K562 (cell line): ENCODE data around the gene P3H4. TPM values are rescaled to one million over a fixed set of nuclear protein-coding genes. Genes with fewer than 3 reads are reported as not detected.
A peak's percentile ranks its signal among the peaks of the same experiment; 100 is the strongest.

Source experiments
- ATAC-seq: fragments of 200-7000 bp; cut with Tn5 transposase; 3 replicates; pipeline ENCODE4 v1.9.1; 2020; ENCODE audit warnings: moderate library complexity
- BruUV-seq: library from RNA; stranded (reverse); fragments of 400-500 nt; replicated peaks from 2 replicates; lab custom pipeline; 2021; lab: Mats Ljungman, UMichigan
- CTCF ChIA-PET: fragments of 300-600 bp; formaldehyde crosslinking; extraction: SDS; loops from one replicate; lab custom pipeline; 2021; ENCODE audit warnings: low intra/inter-chr PET ratio; lab: Yijun Ruan, JAX
- POLR2A ChIA-PET: fragments of 300-600, 350-650 bp; sonication (Branson Sonifier 250); formaldehyde crosslinking; extraction: SDS; loops from one replicate; lab custom pipeline; 2021; ENCODE audit warnings: antibody characterized with exemption, inconsistent platforms; lab: Yijun Ruan, JAX
- DNase-seq, 4 experiments: peaks; one replicate each; pipeline versions ENCODE4 v3.0.0 to v3.0.0-alpha.2; 2011 to 2018; ENCODE audit warnings: low spot score in 3 of 4, mixed read lengths in 3 of 4; ENCODE audit errors: extremely low read depth in 1 of 4
- FAIRE-seq: peaks from 2 replicates; lab custom pipeline; 2011; peaks lifted over from hg19 to GRCh38; lab: Jason Lieb, UNC
- H2AFZ ChIP-seq: 2 replicates; pipeline ENCODE4 v1.6.0; 2011; ENCODE audit warnings: low read depth, low read length, control low read depth, inconsistent platforms
- H3K27ac ChIP-seq: fragments of 200-600 bp; 3 replicates; pipeline ENCODE4 v1.8.0; 2011; ENCODE audit warnings: low read depth, mild to moderate bottlenecking, control low read depth, inconsistent platforms, low read length, moderate library complexity, mixed read lengths; ENCODE audit errors: extremely low read depth
- H3K27me3 ChIP-seq, 2 experiments: fragments of 300-600 bp in 1 of 2; 2 replicates in 1 of 2; 3 replicates in 1 of 2; pipeline versions ENCODE4 v1.6.0 to v1.8.0; 2011; ENCODE audit warnings: inconsistent platforms in 2 of 2, low read length in 2 of 2, mild to moderate bottlenecking in 1 of 2, mixed read lengths in 1 of 2, moderate library complexity in 1 of 2; ENCODE audit not compliant: control insufficient read depth in 2 of 2, insufficient read depth in 2 of 2
- H3K36me3 ChIP-seq: fragments of 300-600 bp; 3 replicates; pipeline ENCODE4 v1.8.0; 2011; ENCODE audit warnings: mild to moderate bottlenecking, low read length, inconsistent platforms; ENCODE audit not compliant: control insufficient read depth, insufficient read depth
- H3K4me1 ChIP-seq, 2 experiments: fragments of 200-600 bp in 1 of 2; replicated peaks in 1 of 2; 2 replicates in 1 of 2; 3 replicates in 1 of 2; pipeline versions ENCODE4 v1.5.1 to v1.8.0; 2011; ENCODE audit warnings: inconsistent platforms in 2 of 2, low read length in 2 of 2, mild to moderate bottlenecking in 1 of 2, mixed read lengths in 1 of 2, moderate library complexity in 1 of 2; ENCODE audit not compliant: control insufficient read depth in 2 of 2, insufficient read depth in 2 of 2
- H3K4me2 ChIP-seq: 2 replicates; pipeline ENCODE4 v1.6.1; 2011; ENCODE audit warnings: low read length, control low read depth, inconsistent platforms, mixed read lengths; ENCODE audit not compliant: insufficient read depth
- H3K4me3 ChIP-seq: fragments of 200-600 bp; sonication (generic), shearing (Covaris generic); 2 replicates; pipeline ENCODE4 v1.5.1; 2016; ENCODE audit warnings: control low read depth, inconsistent platforms
- H3K79me2 ChIP-seq: fragments of 200-600 bp; 3 replicates; pipeline ENCODE4 v1.8.0; 2011; ENCODE audit warnings: low read length, inconsistent platforms; ENCODE audit not compliant: control insufficient read depth, insufficient read depth
- H3K9ac ChIP-seq, 2 experiments: 2 replicates each; pipeline versions ENCODE4 v1.6.0 to v1.6.1; 2011; ENCODE audit warnings: low read depth in 2 of 2, low read length in 2 of 2, control low read depth in 1 of 2, inconsistent platforms in 1 of 2, mild to moderate bottlenecking in 1 of 2, mixed read lengths in 1 of 2; ENCODE audit not compliant: insufficient read depth in 1 of 2
- H3K9me1 ChIP-seq: one replicate; pipeline ENCODE4 v1.6.0; 2011; ENCODE audit warnings: inconsistent platforms, mild to moderate bottlenecking, low read length, moderate library complexity; ENCODE audit not compliant: control insufficient read depth, insufficient read depth
- H3K9me3 ChIP-seq: replicated peaks from 2 replicates; pipeline ENCODE4 v1.5.1; 2011; ENCODE audit warnings: low read depth, low read length, inconsistent platforms; ENCODE audit not compliant: control insufficient read depth, insufficient read depth
- H4K20me1 ChIP-seq: replicated peaks from 2 replicates; pipeline ENCODE4 v1.6.1; 2011; ENCODE audit warnings: low read length, inconsistent platforms, mixed read lengths; ENCODE audit not compliant: control insufficient read depth, insufficient read depth
- BHLHE40 ChIP-seq: IDR thresholded peaks from 2 replicates; pipeline ENCODE4 v1.6.1; 2011; ENCODE audit warnings: low read length, improper control_type of control experiment
- GMEB1 ChIP-seq: fragments of 250-450 bp; sonication (Bioruptor Pico); IDR thresholded peaks from 2 replicates; pipeline ENCODE4 v1.4.0; 2020; ENCODE audit warnings: mild to moderate bottlenecking
- NELFE ChIP-seq: IDR thresholded peaks from 2 replicates; pipeline ENCODE4 v1.6.1; 2011; ENCODE audit warnings: mild to moderate bottlenecking; ENCODE audit not compliant: insufficient read depth, insufficient read length
- PHF20 ChIP-seq: fragments of 450-650 bp; IDR thresholded peaks from 2 replicates; pipeline ENCODE4 v1.6.1; 2018; ENCODE audit not compliant: partially characterized antibody
- PPARD ChIP-seq: fragments of 250-450 bp; sonication (Bioruptor Pico); IDR thresholded peaks from 2 replicates; pipeline ENCODE4 v1.8.0; 2022; ENCODE audit warnings: inconsistent platforms, mild to moderate bottlenecking, moderate library complexity
- SPI1 ChIP-seq: IDR thresholded peaks from 2 replicates; pipeline ENCODE4 v1.6.1; 2011; ENCODE audit warnings: low read depth, low read length, control low read depth, borderline replicate concordance
- ZNF384 ChIP-seq: IDR thresholded peaks from 2 replicates; pipeline ENCODE4 v1.6.1; 2012; ENCODE audit warnings: low read depth, low read length, improper control_type of control experiment
- ZNF764 ChIP-seq: fragments of 250-450 bp; sonication (Bioruptor Pico); IDR thresholded peaks from 2 replicates; pipeline ENCODE4 v1.4.0; 2020; ENCODE audit warnings: low read depth, mild to moderate bottlenecking, moderate library complexity
- ZNF79 ChIP-seq: fragments of 250-450 bp; sonication (Bioruptor Pico); IDR thresholded peaks from 2 replicates; pipeline ENCODE4 v1.4.0; 2020; ENCODE audit warnings: low read depth, mild to moderate bottlenecking, moderate library complexity
- WGBS: fragments of 100-300 bp; shearing (Covaris generic); methylation state at CpG from one replicate; pipeline ENCODE4 v1.1.6; 2016; ENCODE audit warnings: low coverage, mixed read lengths; ENCODE audit not compliant: insufficient coverage; ENCODE audit errors: missing lambda C conversion rate; 5-methylcytosine and 5-hydroxymethylcytosine counted together
- in situ Hi-C: fragments of 300-500 bp; cut with MboI; formaldehyde crosslinking; loops from 4 replicates; pipeline ENCODE4 v1.15.0; 2018; ENCODE audit warnings: inconsistent platforms, mixed read lengths
- intact Hi-C: fragments of 100-400 bp; cut with micrococcal nuclease; formaldehyde crosslinking; loops from 2 replicates; pipeline ENCODE4 v1.14.2; 2022
- polyA plus RNA-seq, 8 experiments: library from polyadenylated mRNA; depleted of rRNA in 4 of 8; stranded (reverse) in 5 of 8; unstranded in 3 of 8; fragments of >200 nt; fragmentation: Nextera tagmentation in 2 of 8; fragmentation: Illumina TruSeq in 1 of 8; extraction: Ambion mirVana in 2 of 8; extraction: Trizol in 1 of 8; gene quantifications; 2 replicates each; pipeline versions ENCODE4 v1.2.1 to v1.2.3, GENCODE V29; 2011 to 2014; ENCODE audit warnings: inconsistent platforms in 1 of 8, missing spikeins in 1 of 8
- total RNA-seq, 7 experiments: library from RNA; depleted of rRNA in 6 of 7; stranded (reverse); fragments of >200 nt in 6 of 7; fragmentation: Illumina TruSeq in 2 of 7; extraction: Trizol in 2 of 7; gene quantifications; 2 replicates each; pipeline versions ENCODE4 v1.2.1 to v1.2.3, GENCODE V29; 2011 to 2021; ENCODE audit warnings: low replicate concordance in 1 of 7

The P3H4 gene
- total and polyA plus RNA-seq, 9 of the 15 experiments (the other 6 are each of a cell fraction or from before 2014, with no cell fraction given), result 0.10 to 3.7 (median 1.0) TPM

DNA sequence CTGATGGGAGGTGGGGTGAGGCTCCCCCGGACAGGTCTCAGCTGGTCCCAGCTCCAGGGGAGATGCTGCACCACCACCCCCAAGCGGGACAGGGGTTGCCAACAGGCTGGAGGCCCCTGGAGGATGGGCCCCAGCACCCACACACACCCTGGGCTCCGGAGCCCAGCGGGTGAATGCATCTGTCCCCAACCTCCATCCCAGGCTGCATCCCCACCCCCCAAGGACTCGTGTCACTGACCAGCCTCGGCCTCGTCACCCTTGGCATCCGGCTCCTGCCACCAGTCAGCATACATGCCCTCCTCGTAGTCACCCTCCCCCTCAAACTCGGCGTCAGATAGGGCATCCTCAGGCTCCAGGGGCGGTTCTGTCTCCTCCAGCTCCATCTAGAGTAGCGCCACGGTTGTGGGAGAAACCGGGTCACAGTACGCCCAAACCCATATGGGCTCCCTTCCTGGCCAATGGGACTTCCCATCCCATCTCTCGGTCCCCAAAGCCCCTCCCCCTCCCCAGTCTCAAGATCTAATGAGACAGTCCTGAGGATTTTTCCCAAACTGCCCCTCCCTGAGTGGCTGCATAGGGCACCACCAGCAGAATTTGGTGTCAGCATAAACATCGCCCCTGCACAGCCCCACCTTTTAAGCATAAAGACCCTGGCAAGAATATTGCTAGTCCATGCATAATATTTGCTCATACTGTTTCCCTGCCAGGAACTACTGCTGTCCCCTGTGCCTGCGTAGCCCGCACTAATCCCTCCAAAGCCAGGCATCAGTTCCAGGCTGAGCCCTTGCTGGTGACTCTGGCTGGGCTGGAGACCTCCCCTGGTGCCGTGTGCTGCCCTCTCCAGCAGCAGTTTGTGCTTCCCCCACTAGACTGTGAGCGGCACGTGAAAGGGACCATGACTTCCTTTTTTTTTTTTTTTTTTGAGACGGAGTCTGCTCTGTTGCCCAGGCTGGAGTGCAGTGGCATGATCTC lies 8.4 kb downstream of the P3H4 start:
- Histone ChIP-seq H3K4me1 (peaks cover 9 to 29% of the 10 kb centered on the region in 2 experiments), H2AFZ (no peak overlapping the region; the same call in 1 of the 2 replicates), H3K9me1 (no peaks in the 10 kb centered on the region), H4K20me1 (no peaks in the 10 kb centered on the region), H3K4me2 (no peak overlapping the region; the same call in 1 of the 2 replicates), H3K9me3 (no peaks in the 10 kb centered on the region), H3K79me2 (no peaks in the 10 kb centered on the region), H3K4me3 (no peak overlapping the region), H3K36me3 (no peaks in the 10 kb centered on the region), H3K27ac (no peak overlapping the region), H3K9ac (peak overlapping the region in 1 of 2 experiments; percentile 87; a peak in 2 of 4 replicates), H3K27me3 (no peaks in the 10 kb centered on the region; a peak in 1 of 5 replicates)
- no peak for DNase-seq
- in situ Hi-C loops, result loop anchor here (5.0 kb wide), 1 partner anchor 66 kb away; no protein-coding TSS in a partner anchor
- ChIA-PET CTCF (interaction anchor here (1.4 kb wide), 1 partner anchor 65 kb away, joined by 4 read pairs; no protein-coding TSS in a partner anchor), POLR2A (interaction anchor here (0.6 to 1.1 kb wide), 3 partner anchors 14 to 89 kb away, joined by 3 read pairs; no protein-coding TSS in a partner anchor)
- BruUV-seq, result no TSS peak
- TF ChIP-seq PPARD (no peak), GMEB1 (CRISPR knock-in tag) (no peak), SPI1 (peak; percentile 51; the same call in 1 of the 2 replicates), PHF20 (no peak), BHLHE40 (peak; percentile 82), ZNF764 (CRISPR knock-in tag) (no peak), ZNF79 (CRISPR knock-in tag) (no peak), NELFE (no peak), ZNF384 (peak; percentile 76)
- ATAC-seq, result no peak
- FAIRE-seq, result no peak
- 24% methylated on average over 20 of the region's 24 CpGs for WGBS
- intact Hi-C loops, result loop anchor here (10.0 kb wide), 1 partner anchor 81 kb away; no protein-coding TSS in a partner anchor
